GM21526 (cell line): ENCODE results near the gene NEK1.

Experiments
- ATAC-seq: cut with Tn5 transposase; IDR thresholded peaks from one replicate; pipeline ENCODE4 v1.9.1; 2021; ENCODE audit warnings: moderate library complexity; ENCODE audit not compliant: unreplicated experiment, low FRiP score

NEK1 gene

GRCh38 chr4:169377367-169377766 lies 235.0 kb downstream of the NEK1 start:
- no peak for ATAC-seq

DNA sequence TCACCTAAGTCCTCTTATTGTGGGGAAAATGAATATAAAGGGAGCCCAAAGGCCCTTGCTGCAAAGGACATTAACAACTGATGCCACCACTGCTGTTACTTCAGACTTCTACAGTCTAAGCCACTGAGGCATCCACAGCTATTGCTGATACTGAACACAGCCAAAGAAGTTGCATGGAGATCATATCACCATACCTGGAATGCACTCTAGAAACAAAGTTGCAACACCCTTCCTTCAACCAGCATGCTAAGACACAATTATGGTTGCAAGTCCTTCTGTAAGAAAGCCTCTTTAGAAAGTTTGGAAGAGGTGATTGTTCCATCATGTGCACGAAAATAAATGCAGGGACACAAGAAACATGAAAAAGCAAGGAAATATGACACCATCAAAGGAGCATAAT lies 236.0 kb downstream of the NEK1 start:
- ATAC-seq = no peak

GRCh38 chr4:169372791-169373190 lies 239.6 kb downstream of the NEK1 start:
- no peak for ATAC-seq

DNA sequence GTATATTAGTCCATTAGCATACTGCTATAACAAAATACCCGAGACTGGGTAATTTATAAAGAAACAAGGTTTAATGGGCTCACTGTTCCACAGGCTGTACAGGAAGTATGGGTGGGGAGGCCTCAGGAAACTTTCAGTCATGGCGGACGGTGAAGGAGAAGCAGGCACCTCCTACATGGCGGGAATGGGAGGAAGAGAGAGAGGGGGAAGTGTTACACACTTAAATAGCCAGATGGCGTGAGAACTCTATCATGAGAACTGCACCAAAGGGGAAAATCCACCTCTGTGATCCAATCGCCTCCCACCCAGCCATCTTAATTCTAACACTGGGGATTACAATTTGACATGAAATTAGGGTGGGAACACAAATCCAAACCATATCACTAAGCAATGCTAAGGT lies 242.7 kb downstream of the NEK1 start:
- no peak for ATAC-seq

DNA sequence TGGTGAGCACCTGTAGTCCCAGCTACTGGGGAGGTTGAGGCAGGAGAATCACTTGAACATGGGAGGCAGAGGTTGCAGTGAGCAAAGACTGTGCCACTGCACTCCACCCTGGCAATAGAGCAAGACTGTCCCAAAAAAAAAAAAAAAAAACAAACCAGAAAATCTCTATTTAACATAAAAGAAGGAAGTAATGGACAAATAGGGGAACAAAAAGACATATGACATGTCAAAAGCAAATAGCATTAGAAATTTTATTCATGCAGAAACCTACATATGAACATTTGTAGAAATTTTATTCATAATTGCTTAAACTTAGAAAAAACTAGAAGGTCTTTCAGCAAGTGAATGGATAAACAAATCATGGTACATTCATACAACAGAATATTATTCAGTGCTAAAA lies 244.6 kb downstream of the NEK1 start:
- no peak for ATAC-seq

DNA sequence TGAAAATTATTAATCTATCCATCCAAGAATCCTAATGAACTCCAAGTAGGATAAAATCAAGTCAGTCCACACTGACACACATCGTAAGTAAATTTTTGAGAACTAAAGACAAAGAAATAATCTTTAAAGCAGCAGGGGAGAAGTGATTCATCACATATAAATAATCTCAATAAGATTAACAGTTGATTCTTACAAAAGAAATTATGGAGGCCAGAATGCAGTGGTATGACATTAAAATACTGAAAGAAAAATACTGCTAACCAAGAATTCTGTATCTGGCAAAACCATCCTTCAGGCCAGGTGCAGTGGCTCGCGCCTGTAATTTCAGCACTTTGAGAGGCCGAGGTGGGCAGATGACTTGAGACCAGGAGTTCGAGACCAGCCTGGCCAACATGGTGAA lies 245.6 kb downstream of the NEK1 start:
- no peak for ATAC-seq

DNA sequence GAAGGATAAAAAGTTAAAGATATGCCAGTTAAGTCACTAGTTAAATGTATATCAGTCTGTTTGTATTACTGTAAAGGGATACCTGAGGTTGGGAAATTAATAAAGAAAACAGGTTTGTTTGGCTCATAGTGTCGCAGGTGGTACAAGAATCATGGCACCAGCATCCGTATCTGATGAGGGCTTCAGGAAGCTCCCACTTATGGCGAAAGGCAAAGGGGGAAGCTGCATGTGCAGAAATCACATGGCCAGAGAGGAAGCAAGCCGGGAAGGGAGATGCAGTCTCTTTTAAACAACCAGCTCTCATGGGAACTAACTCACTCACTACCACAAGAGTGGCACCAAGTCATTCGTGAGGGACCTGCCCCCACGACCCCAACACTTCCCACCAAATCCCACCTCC lies 249.8 kb downstream of the NEK1 start:
- ATAC-seq = no peak

- no peak for ATAC-seq
Observed at GRCh38 chr4:169361756-169362155, 250.6 kb downstream of the NEK1 start.

DNA sequence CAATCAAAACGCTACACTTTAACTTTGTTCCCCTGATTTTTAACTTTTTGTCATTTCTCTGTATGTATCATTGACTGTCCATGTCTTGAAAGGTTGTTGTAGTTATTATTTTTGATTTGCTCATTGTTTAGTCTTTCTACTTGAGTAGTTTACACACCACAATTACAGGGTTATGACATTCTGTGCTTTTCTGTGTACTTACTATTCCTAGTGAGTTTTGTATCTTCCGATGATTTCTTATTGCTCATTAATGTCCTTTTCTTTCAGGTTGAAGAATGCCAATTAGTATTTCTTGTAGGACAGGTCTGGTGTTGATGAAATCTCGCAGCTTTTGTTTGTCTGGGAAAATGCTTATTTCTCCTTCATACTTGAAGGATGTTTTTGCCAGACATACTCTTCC lies 252.4 kb downstream of the NEK1 start:
- no peak for ATAC-seq

- no peak for ATAC-seq
Observed at GRCh38 chr4:169352360-169352759, 260.0 kb downstream of the NEK1 start.

- no peak for ATAC-seq
Observed at GRCh38 chr4:169351872-169352271, 260.5 kb downstream of the NEK1 start.

GRCh38 chr4:169348541-169348940 lies 263.8 kb downstream of the NEK1 start:
- ATAC-seq = no peak

- ATAC-seq = no peak
Observed at GRCh38 chr4:169346840-169347239, 265.5 kb downstream of the NEK1 start.

GRCh38 chr4:169345316-169345721 lies 267.1 kb downstream of the NEK1 start:
- no peak for ATAC-seq
